Colonic mucosa (tissue), 4 donors: Measurements from ENCODE around the gene CHD5. TPM values are rescaled to one million over a fixed set of nuclear protein-coding genes. Genes with fewer than 3 reads are reported as not detected.
"Not testable (repeated sequence)": the region's sequence is repeated elsewhere in the genome, so short reads cannot be mapped to it uniquely, and the experiment has no call there.

ENCODE experiments used
- DNase-seq: peaks from one replicate; pipeline ENCODE4 v3.0.0-alpha.2; 2020
- H3K27ac ChIP-seq: fragments of 200-600 bp; one replicate; pipeline ENCODE4 v1.8.0; 2021
- H3K27me3 ChIP-seq: fragments of 200-600 bp; one replicate; pipeline ENCODE4 v1.8.0; 2021
- H3K36me3 ChIP-seq: fragments of 200-600 bp; one replicate; pipeline ENCODE4 v1.8.0; 2021
- H3K4me1 ChIP-seq: fragments of 200-600 bp; one replicate; pipeline ENCODE4 v1.8.0; 2021; ENCODE audit warnings: mild to moderate bottlenecking
- H3K4me3 ChIP-seq: fragments of 200-600 bp; one replicate; pipeline ENCODE4 v1.8.0; 2021
- H3K9ac ChIP-seq, 2 donors: one replicate each; pipeline ENCODE4 v1.7.0; 2013; ENCODE audit warnings: control low read depth in 2 of 2, low read depth in 2 of 2, low read length in 2 of 2
- H3K9me3 ChIP-seq: fragments of 200-600 bp; one replicate; pipeline ENCODE4 v1.8.0; 2021
- intact Hi-C: fragments of 100-400 bp; cut with DNase I; formaldehyde crosslinking; loops from one replicate; pipeline ENCODE4 v1.14.1; 2022
- total RNA-seq, 2 donors: library from RNA; stranded (reverse); fragmentation: NEBNext Ultra II Directional in 1 of 2; extraction: Animal tissue kit (Norgen Biotek cat#: 25700) in 1 of 2; gene quantifications; one replicate each; pipeline ENCODE4 v1.2.1, GENCODE V29; 2021
- TF ChIP-seq, protein P1 (sequence below): fragments of 200-600 bp; IDR thresholded peaks from one replicate; pipeline ENCODE4 v1.8.0; 2022; ENCODE audit warnings: antibody characterized with exemption, mild to moderate bottlenecking
- donor health status: healthy.
- donor health status: DM: no; HTN: no; CAD: no.
- donor health status: DM: no; HTN: no; CAD: no.

The CHD5 gene
- total RNA-seq, 2 donors from 2014 or later: 0.35 to 0.69 TPM

DNA sequence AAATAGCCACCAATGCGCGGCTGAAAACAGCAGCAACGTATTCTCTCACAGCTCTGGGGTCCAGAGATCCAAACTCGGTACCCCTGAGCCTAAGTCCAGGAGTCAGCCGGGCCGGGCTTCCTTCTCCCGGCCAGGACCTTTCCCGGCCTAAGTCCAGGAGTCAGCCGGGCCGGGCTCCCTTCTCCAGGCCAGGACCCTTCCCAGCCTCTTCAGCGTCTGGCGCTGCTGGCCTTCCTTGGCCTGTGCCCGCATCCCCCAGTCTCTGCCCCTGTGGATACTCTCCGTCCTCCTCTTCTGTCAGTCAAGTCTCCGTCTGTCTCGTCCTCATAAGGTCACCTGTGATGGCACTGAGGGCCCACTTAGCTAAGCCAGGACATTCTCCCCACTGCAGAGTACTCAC is 102.2 kb downstream of the CHD5 start:
- DNase-seq: no peak
- no peak overlapping the region for H3K27ac ChIP-seq
- no peaks in the 10 kb centered on the region for H3K9me3 ChIP-seq
- H3K27me3 ChIP-seq: no peaks in the 10 kb centered on the region
- H3K4me1 ChIP-seq: no peaks in the 10 kb centered on the region
- intact Hi-C loops: no loop called here
- no peak overlapping the region for H3K4me3 ChIP-seq
- no peak overlapping the region for H3K9ac ChIP-seq
- TF ChIP-seq, protein P1, sequence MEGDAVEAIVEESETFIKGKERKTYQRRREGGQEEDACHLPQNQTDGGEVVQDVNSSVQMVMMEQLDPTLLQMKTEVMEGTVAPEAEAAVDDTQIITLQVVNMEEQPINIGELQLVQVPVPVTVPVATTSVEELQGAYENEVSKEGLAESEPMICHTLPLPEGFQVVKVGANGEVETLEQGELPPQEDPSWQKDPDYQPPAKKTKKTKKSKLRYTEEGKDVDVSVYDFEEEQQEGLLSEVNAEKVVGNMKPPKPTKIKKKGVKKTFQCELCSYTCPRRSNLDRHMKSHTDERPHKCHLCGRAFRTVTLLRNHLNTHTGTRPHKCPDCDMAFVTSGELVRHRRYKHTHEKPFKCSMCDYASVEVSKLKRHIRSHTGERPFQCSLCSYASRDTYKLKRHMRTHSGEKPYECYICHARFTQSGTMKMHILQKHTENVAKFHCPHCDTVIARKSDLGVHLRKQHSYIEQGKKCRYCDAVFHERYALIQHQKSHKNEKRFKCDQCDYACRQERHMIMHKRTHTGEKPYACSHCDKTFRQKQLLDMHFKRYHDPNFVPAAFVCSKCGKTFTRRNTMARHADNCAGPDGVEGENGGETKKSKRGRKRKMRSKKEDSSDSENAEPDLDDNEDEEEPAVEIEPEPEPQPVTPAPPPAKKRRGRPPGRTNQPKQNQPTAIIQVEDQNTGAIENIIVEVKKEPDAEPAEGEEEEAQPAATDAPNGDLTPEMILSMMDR: no peak
- no peaks in the 10 kb centered on the region for H3K36me3 ChIP-seq

DNA sequence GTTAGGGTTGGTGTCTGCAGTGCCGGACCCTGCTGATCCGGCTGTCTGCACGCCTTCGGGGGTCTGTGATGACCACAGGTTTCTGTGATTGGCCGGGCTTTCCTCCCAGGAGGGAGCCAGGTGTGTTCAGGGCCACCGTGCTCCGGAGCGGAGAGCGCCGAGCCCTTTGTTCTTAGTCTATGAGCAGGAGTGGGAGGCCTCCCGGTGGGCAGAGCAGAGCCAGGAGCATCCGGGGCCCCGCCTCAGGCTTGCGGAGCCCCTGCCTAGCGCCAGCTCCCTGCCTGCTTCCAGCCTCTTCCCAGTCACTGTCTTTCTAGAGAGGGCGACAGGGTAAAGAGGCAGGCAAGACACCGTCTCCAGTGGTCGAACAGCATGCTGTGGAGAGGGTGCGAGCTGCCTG is 102.6 kb downstream of the CHD5 start:
- Histone ChIP-seq H3K27ac (no peak overlapping the region), H3K27me3 (no peaks in the 10 kb centered on the region), H3K9me3 (no peaks in the 10 kb centered on the region), H3K4me1 (no peaks in the 10 kb centered on the region), H3K36me3 (no peaks in the 10 kb centered on the region), H3K9ac (no peak overlapping the region), H3K4me3 (no peak overlapping the region)
- intact Hi-C loops: no loop called here
- TF ChIP-seq, protein P1: no peak
- DNase-seq: no peak

DNA sequence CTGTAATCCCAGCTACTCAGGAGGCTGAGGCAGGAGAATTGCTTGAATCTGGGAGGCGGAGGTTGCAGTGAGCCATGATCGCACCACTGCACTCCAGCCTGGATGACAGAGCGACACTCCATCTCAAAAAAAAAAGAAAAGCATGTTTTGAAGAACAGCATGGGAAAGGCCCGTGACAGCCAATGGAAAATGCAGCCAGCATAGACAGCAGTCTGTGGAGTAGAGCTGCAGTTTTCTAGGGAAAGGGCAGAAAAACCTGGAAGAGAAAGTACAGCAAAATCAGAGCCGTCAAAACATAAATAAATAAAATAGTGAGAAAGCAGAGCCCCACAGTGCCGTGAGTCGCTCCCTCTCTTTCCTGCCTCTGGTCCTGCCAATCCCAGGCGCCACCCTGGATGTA is 103.1 kb downstream of the CHD5 start:
- H3K4me3 ChIP-seq, H3K9ac ChIP-seq, H3K9me3 ChIP-seq, intact Hi-C loops, H3K27me3 ChIP-seq, H3K27ac ChIP-seq, H3K36me3 ChIP-seq, DNase-seq, H3K4me1 ChIP-seq: not testable (repeated sequence)

DNA sequence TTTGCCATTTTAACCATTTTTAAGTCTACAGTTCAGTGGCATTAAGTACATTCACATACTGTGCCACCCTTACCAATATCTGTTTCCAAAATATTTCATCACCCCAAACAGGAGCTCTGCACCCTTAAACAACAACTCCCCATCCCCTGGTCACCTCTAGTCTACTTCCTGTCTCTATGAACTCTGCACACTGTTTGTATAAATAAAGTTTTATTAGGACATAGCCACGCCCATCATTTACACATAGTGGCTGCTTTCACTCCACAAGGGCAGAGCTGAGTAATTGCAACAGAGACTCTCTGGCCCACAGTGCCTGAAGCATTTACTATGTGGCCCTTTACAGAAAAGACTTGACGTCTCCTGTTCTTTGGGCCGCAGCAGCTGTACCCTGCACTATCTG is 104.4 kb downstream of the CHD5 start:
- Histone ChIP-seq H3K9me3 (no peaks in the 10 kb centered on the region), H3K9ac (no peak overlapping the region), H3K4me3 (no peak overlapping the region), H3K4me1 (no peaks in the 10 kb centered on the region), H3K36me3 (no peaks in the 10 kb centered on the region), H3K27me3 (no peaks in the 10 kb centered on the region), H3K27ac (no peak overlapping the region)
- TF ChIP-seq, protein P1: no peak
- DNase-seq: no peak
- intact Hi-C loops: no loop called here

DNA sequence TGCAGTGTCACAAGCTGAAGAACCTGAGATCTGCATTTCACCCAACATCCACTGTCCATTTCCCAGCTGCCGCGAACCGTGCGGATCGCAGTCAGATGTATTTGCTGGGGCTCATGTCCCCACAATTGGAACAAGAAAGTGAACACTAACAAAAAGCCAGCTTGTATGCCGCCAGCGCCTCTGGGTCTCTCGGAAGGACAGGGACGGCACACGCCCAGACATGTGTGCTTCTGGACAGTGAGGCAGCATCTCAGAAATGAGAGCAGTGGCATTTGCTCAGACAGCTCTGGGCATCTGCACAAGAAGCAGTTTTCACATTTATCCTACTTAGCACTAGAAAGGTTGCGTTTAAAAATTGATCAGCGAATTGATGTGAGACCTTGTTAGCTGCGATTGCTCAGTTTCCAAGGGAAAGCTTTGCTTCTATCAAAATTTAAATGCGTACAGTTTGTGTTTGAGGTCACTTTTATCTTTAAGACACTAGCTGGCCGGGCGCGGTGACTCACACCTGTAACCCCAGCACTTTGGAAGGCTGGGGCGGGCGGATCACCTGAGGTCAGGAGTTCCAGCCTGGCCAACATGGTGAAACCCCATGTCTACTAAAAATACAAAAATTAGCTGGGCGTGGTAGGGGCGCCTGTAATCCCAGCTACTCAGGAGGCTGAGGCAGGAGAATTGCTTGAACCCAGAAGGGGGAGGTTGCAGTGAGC is 105.8 kb downstream of the CHD5 start:
- Histone ChIP-seq H3K27me3 (no peaks in the 10 kb centered on the region), H3K4me1 (no peaks in the 10 kb centered on the region), H3K4me3 (no peak overlapping the region), H3K36me3 (no peaks in the 10 kb centered on the region), H3K9ac (no peak overlapping the region), H3K27ac (no peak overlapping the region), H3K9me3 (no peaks in the 10 kb centered on the region)
- TF ChIP-seq, protein P1: no peak
- DNase-seq: no peak
- intact Hi-C loops: no loop called here

DNA sequence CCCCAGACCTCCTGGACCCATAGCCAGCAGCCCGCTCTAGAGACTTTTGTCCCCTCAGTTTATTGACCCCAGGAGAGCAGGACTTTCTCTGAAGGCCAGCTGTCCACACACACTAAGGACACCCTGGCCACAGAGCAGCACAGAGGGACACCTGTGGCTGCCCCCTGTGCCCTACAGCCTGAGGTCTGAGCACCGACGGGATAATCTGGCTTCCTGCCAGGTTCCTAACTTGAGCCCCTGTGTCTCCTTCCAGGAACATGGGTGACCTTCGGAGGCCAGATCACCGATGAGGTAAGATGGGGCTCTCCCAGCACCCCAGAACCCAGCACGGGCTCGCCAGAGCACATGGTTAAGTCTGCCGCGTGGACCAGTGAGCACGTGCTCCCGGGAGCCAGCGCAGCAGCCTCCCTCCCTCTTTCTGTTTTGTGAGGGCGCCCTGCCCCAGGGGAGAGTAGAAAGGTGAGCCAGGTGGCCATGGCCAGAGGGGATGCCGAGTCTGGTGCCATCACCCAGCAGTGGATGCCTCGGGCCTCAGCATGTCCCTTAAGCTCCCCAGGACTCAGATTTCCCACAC is 106.6 kb downstream of the CHD5 start:
- TF ChIP-seq, protein P1: no peak
- no peaks in the 10 kb centered on the region for H3K9me3 ChIP-seq
- intact Hi-C loops: no loop called here
- no peak overlapping the region for H3K4me3 ChIP-seq
- no peaks in the 10 kb centered on the region for H3K27me3 ChIP-seq
- H3K9ac ChIP-seq: no peak overlapping the region
- H3K27ac ChIP-seq: no peak overlapping the region
- DNase-seq: no peak
- H3K36me3 ChIP-seq: no peaks in the 10 kb centered on the region
- no peaks in the 10 kb centered on the region for H3K4me1 ChIP-seq
